HUDEP-2 (cell line): ENCODE results near the gene RNASEH2A.

Experiments
- DNase-seq, 76 experiments: peaks; one replicate each; lab custom pipeline; 2025; ENCODE audit not compliant: unreplicated experiment in 76 of 76; lab: John Stamatoyannopoulos, UW

RNASEH2A gene

DNA sequence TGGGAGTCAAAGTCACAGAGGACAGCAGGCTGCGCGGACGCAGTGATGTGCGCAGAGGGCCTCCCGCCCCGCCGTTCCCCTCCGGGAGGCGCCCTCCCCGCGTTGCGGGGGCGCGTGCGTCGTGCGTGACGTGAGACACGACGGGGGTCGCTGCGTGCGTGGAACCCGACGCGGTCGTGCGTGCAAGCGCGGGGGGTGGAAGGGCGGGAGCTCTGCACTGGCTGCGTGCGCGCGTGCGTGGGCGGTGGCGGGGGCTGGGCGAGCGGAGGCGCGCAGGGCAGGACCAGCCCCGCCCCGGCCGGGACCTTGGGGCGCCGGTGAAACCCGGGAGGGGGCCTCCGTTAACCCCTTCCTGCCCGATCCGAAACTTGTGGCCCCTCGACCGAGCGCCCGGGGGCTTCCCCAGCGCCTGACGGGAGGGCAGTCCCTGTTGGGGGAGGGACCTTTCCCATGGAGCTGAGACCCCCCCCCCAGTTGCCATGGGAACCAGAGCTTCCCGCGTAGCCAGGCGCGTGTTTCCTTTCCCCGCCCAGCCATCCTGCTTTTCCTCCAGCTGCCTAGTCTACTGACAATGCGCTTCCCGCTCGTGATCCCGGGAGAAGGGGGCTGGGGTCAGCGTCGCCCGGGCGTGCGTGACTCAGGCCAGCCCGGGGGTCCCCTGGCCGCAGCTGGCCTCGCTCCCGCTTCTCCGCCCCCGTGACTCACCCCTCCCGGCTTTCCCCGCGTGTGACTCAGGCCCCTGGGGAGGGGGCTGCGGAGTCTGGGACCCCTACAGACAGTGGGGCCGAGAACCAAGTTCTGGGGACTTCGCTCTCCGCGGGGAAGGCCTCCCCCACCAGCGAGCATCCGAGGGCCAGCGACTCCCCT lies 23.7 kb upstream of the RNASEH2A start:
- DNase-seq: peak in 66 of 76 experiments; percentile 29 to 90 (median 77)

DNA sequence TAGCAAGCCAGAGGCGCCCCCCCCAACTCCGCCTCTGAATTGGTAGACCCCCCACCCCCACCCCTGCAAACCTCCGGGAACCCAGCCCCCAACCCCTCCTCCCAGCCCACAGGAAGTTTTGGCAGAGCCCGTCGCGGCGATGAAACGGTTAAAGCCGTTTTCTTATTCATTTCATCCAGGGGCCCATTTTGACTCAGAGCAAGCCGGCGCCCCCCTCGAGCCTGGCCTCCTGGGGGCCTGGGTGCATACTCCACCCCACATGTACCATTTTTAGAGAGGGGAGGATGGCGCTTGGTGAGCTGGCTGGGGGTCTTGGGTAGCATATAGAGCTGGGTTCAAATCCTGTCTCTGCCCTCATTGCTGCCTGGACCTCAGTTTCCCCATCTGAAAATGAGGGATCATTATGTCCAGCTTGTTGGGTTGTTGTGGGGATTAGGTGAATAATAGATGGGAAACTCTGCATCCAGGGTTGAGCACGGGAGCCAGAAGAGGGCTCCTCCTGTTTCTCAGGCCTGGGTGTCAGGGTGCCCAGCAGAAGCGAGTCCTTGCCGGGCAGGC lies 23.0 kb upstream of the RNASEH2A start:
- peak in 1 of 76 experiments; percentile 32 for DNase-seq

DNA sequence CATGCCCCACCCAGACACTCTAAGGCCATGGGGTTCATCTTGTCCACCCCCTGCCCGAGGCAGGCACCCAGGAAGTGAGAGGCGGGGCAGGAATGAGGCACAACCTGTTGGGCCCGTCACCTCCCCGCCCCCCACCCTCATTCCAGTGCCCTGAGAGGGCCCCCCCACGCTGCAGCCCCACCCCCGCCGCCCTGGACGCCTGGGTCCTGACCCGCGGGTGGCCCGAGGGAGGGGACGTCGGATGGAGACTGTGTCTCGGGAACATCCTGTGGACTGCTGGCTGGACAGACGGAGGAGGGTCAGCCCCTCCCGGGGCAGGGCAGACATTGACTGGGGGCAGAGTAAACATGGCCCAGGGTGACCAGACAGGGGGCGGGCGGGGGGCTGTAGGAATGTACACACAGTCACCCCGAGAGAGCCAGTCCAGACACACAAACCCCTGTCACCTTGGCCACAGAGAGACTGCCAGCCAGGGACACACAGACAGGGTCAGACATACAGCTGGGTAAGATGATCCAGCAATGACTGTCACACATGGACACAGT lies 22.5 kb upstream of the RNASEH2A start:
- DNase-seq: peak in 11 of 76 experiments; percentile 25 to 72 (median 37)

DNA sequence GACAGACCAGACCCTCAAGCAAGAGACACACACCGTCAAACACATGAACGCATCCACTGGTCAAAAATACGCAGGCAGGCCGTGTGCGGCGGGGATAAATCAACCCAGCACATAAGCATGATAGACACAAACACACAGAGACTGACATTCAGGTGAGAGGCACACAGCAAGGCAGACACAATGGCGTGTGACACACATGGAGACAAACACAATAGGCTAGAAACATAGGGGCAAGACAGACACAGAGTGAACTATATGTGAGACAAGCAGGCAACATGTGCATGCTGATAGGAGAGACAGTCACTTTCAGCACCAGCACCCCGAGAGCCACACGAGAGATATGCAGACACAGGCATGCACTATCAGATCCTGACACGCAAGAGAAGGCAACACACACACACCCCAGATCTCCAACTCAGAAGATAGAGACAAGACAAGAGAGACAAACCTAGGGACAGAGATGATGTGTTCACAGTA lies 22.0 kb upstream of the RNASEH2A start:
- DNase-seq: peak in 75 of 76 experiments; percentile 74 to 98 (median 91)

DNA sequence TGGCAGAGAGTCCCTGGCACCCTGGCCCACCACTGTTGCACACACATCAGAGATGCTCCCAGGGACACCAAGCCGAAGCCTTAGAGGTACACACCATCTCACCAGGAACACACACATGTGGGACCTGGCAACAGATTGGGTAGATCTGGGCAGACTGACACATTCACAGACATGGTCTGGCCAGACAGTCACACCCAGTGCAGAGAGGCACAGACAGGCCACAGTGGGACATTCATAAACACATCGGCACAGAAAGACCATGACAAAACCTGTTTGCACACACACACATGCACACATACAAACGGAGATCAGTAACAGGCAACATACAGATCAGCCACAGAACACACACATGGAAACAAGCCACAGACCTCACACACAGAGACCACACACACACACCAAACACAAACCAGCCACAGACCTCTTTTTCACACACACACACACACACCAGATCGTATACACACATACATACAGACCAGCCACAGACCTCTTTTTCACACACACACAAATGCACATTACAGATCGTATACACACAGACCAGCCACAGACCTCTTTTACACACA lies 21.4 kb upstream of the RNASEH2A start:
- peak in 12 of 76 experiments; percentile 48 to 91 (median 74) for DNase-seq

DNA sequence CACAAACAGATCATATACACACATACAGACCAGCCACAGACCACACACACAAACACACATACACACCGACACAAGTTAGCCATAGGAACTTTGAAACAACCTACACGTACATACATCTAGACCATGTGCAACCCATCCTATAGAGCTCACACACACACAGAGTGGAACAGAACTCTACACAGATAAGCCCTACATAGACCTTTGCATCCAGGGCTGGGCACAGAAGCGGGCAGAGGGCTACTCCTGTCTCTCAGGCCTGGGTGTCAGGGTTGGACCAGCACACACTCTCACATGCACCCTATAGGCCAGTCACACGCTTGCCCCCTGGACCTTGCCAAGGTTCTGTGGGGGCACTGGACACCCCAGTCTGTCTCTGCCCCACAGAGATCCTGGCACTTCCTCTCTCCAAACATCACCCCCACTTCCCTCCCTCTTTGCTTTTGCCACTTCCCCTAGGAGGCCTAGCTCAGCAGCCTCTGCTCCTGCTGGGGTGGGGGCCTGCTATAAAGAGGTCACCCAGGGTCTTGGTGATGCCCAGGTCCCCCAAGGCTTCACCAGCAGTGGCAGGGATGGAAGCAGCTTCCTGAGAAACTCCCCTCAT lies 20.9 kb upstream of the RNASEH2A start:
- DNase-seq: peak in 22 of 76 experiments; percentile 15 to 75 (median 42)

DNA sequence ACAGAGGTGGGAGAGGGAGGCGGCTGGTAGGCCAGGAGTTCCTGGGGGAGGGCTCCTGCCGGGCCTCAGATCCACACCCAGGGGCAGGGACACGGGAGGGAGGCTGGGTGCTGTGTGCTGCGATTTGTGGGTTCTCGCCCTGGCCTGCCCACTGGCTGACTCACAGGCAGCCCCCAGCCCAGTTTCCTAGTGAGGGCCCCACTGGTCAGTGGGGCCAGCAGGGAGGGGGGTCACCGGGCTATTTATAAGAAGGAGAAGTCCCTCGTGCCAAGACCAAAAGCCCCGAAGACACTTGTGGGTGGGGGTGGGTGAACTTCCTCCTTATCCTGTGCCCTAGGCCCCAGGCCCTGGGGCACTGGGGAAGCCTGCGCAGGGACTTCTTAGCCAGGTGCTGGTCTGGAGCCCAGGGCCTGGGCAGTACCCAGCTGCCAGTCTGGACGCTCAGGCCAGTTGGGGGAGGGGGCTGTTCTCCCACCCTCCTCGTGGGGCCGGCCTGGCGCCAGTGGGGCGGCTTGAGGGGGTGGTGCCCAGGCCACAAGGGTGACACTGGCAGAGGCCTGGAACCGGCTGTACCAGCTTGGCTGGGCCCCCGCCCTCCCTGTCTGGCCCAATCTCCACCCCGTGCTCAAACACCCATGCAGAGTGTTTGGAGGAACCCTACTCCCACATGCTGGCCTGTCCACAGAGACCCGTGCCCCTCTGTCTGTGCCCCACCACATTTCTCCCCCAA lies 20.1 kb upstream of the RNASEH2A start:
- peak in 59 of 76 experiments; percentile 20 to 83 (median 64) for DNase-seq

DNA sequence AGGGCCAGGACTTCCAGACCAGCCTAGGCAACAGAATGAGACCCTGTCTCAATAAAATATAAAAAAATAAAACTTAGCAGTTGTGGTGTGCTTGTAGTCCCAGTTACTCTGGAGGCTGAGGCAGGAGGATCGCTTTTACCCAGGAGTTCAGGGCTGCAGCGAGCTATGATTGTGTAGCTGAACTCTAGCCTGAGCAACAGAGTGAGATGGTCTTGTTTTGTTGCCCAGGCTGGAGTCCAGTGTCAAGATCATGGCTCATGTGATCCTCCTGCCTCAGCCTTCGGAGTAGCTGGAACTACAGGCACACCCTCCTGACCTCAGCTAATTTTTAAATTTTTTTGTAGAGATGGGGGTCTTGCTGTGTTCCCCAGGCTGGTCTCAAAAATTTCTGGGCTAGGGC lies 19.4 kb upstream of the RNASEH2A start:
- DNase-seq: peak in 2 of 76 experiments; percentile 35 to 43

DNA sequence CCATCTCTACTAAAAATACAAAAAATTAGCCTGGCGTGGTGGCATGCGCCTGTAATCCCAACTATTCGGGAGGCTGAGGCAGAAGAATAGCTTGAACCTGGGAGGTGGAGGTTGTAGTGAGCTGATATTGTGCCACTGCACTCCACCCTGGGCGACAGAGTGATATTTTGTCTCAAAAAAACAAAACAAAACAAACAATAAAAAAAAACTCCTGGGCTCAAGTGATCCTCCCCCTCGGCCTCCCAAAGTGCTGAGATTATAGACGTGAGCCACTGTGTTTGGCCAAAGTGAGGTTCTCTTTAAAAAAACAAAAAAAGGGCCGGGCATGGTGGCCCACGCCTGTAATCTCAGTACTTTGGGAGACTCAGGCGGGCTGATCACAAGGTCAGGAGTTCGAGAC lies 18.9 kb upstream of the RNASEH2A start:
- no peak for DNase-seq

DNA sequence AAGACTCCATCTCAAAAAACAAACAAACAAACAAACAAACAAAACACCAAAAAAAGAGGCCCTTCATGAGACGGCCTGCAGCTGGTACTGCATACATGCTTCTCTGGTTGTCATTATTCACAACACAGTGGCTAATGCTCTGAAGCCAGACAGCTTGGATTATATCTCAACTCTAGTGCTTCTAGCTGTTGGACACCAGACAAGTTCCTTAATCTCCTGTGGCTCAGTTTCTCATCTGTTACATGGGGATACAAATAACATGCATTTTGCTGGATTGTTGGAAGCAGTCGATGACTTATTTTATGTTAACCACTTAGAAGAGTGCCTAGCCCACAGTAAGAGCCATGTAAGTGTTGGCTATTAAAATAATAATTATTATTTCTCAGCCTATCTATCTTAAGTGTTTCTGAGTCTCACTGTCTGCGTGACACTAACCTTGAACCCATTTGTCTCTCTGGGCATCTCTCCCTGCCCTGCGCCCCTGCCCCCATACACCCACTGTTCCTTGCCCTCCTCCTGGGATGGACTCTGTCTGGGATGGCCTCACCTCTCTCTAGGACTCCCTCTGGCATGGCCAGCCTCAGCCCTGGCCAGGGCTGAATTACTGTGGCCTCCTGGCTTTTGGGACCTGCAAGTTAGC lies 18.2 kb upstream of the RNASEH2A start:
- peak in 15 of 76 experiments; percentile 17 to 63 (median 36) for DNase-seq

DNA sequence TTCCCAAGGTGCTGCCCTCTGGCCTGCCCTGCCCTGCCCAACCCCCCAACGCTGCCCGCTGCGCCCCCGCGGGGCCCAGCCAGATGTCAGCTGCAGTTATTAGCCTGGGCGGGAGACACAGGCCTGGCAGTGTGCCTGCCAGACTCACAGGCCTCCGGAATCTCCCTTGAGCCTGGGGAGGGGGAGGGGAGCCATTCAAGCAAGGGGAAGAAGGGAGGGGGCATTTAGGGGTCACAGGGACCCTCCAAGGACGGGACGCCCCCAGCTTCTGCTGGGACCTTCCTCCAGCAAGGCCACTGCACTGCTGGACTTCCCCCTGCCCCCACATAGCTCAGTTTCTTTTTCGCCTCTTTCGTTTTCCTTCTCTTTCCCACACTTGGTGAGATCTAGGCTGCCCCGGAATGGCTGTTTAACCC lies 17.7 kb upstream of the RNASEH2A start:
- DNase-seq: peak in 73 of 76 experiments; percentile 42 to 96 (median 86)

DNA sequence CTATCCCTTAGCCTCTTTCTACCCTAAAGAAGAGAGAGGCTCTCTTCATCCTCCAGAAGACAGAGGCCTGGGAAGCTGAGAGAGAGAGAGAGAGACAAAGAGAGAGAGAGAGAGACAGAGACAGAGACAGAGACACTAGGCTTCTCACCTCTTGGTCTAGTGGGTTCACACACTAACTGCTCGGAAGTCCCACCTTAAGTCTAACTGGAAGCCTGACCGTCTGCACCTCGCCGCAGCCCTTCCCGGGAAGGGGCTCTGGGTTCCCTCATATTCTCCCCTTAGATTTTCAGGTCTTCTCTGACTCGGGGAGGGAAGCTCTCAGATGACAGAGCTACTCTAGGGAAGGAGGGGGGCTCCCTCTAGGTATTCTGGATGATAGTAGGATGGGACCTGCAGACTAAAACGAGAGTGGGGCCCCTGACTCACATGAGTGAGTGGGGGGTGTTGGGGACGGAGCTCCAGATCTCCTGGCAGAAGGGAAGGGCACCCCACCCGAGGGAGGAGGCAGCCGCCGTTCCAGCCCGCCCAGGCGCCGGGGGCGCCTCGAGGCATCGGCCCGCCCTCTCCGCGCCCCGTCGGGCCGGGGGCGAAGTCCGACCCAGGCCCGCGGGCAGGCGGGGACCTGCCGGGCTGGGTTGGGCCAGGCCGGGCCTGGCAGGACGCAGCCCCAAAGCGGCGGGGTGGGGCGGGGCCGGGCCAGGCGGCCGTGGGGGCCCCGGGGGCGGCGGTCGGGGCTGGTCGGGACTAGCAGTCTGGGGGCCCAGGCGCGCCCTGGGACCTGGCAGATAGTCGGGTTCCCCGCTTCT lies 17.1 kb upstream of the RNASEH2A start:
- peak in 21 of 76 experiments; percentile 40 to 91 (median 65) for DNase-seq

DNA sequence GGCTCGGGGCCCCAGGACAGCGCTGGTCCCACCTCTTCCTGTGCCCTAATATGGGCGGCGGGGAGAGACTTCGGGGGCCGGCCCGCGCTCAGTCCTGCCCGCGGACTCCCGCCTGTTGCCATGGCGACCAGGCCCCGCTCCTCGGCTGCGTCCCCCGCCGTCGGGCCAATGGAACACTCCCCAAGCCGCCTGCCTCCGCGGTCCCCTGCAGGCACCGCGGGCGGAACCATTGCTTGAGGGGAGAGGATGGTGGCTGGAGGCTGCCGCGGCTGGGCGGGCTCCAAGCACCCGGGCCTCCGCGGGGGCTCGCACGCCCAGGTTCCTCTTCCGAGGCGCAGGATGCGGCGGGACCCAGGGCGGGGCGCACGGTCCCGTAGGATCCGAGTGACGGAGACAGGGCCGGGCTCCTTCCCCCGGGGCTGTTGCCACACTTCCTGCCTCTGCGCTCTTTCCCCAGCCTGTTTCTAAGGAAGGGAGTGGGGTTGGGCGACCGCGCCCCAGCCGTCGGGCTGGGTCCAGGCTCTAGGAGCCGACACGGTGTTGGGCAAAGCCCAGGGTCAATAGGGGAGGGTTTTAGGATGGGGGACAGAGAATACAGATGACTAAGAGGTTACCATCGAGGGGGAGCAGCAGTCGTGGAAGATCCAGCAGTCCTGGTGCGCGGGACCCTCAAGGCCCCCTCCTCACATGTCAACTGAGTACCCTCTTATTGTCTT lies 16.3 kb upstream of the RNASEH2A start:
- DNase-seq: peak in 75 of 76 experiments; percentile 91 to 100 (median 99)

DNA sequence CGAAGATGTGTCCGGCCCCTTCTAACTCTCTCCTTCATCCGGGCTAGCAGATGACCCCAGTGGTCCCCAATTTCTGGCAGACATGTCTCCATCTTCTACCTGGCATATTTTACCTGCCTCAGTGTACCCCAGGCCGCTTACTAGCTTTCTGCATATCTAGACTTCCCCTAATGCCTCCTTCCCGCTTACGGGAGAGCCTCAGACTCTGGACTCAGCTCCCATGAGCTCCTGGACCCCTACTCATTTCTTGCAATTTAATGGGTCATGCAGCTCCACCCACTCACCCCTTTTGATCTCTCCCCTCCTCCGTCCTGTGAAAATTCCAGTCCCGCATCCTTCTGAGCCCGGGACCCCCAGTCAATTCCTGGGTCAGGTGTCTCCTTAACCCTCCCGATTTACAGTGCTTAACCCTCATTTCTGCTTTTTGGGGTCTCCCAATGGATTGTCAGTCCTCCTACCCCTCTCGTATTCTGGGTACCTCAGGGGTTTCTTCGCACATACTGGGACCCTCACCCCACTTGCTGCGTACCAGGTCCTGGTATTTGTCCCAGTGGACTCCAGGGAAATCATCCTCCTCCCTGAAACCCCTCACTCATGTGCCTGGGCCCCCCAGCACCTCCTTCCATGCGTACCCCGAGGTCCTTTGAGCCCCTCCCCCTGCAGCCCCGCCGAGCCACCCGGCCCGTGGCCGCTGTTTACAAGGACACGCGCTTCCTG lies 15.6 kb upstream of the RNASEH2A start:
- peak in 4 of 76 experiments; percentile 18 to 61 (median 54) for DNase-seq

DNA sequence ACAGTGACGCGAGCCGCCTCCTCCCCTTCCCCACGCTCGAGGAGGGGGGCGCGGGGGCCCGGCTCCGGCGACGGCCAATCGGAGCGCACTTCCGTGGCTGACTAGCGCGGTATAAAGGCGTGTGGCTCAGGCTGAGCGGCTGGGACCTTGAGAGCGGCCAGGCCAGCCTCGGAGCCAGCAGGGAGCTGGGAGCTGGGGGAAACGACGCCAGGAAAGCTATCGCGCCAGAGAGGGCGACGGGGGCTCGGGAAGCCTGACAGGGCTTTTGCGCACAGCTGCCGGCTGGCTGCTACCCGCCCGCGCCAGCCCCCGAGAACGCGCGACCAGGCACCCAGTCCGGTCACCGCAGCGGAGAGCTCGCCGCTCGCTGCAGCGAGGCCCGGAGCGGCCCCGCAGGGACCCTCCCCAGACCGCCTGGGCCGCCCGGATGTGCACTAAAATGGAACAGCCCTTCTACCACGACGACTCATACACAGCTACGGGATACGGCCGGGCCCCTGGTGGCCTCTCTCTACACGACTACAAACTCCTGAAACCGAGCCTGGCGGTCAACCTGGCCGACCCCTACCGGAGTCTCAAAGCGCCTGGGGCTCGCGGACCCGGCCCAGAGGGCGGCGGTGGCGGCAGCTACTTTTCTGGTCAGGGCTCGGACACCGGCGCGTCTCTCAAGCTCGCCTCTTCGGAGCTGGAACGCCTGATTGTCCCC lies 14.9 kb upstream of the RNASEH2A start, which contains the start of gene JUNB:
TSS of gene JUNB (plus strand) at position 142 of the 706 bp plus-strand sequence. CDS start at position 428, 286 bp downstream.
- peak in 75 of 76 experiments; percentile 66 to 99 (median 96) for DNase-seq

DNA sequence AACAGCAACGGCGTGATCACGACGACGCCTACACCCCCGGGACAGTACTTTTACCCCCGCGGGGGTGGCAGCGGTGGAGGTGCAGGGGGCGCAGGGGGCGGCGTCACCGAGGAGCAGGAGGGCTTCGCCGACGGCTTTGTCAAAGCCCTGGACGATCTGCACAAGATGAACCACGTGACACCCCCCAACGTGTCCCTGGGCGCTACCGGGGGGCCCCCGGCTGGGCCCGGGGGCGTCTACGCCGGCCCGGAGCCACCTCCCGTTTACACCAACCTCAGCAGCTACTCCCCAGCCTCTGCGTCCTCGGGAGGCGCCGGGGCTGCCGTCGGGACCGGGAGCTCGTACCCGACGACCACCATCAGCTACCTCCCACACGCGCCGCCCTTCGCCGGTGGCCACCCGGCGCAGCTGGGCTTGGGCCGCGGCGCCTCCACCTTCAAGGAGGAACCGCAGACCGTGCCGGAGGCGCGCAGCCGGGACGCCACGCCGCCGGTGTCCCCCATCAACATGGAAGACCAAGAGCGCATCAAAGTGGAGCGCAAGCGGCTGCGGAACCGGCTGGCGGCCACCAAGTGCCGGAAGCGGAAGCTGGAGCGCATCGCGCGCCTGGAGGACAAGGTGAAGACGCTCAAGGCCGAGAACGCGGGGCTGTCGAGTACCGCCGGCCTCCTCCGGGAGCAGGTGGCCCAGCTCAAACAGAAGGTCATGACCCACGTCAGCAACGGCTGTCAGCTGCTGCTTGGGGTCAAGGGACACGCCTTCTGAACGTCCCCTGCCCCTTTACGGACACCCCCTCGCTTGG lies 14.1 kb upstream of the RNASEH2A start:
- peak in 63 of 76 experiments; percentile 19 to 76 (median 60) for DNase-seq
